ENCODE data around the gene ANXA2R.

Gene ANXA2R

DNA sequence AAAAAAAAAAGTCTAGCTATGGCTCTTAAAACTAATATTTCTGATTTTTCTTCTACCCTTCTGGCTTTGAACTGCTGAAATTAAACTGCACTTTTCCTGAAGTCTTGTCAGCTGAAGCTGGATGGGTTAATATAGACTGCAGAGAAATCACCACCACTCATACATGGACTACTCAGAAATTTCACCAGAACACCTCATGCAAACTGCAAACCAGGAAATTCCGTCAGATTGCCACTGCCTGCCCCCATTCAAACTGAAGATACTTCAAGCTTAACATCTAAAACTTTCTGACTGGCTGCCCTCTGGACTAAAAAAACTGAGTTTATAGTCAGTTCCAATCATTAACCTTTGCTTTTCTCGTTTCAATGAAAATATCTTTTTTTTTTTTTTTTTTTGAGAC, 11.6 kb upstream of the ANXA2R start:
- Histone ChIP-seq H3K9ac (ENCODE audit: low read length) (no peak overlapping the region), H3K36me3 (ENCODE audit: control insufficient read depth, insufficient read depth, low read length) (no peaks in the 10 kb centered on the region), H3K4me1 (ENCODE audit: control insufficient read depth, insufficient read depth, low read length) (no peaks in the 10 kb centered on the region), H3K4me3 (ENCODE audit: low read depth, low read length) (no peak overlapping the region), H3K9me3 (ENCODE audit: control insufficient read depth, insufficient read depth, low read depth, low read length) (no peaks in the 10 kb centered on the region), H3K27me3 (ENCODE audit: control insufficient read depth, insufficient read depth, low read length) (no peaks in the 10 kb centered on the region), H3K27ac (ENCODE audit: low read depth, low read length) (no peak overlapping the region)

DNA sequence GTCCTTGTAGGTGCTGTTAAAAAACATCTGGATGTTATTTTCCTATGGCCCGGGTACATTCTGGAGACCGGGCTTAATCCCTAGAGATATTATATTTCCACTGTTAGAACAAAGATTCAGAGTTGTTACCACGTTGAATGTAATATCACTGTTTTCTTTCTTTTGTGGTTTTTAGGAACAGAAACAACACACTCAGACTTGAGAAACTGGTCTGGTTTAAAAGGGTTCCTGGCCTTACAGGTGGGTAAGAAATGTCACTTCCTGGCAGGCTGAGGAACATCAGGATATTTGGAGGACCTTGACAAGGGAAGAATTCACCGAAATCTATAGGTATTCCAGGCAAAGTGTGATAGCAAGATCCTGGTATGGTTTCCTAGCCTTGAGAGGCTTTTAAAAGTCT, 10.3 kb upstream of the ANXA2R start:
- Histone ChIP-seq H3K9ac (ENCODE audit: low read length) (no peak overlapping the region), H3K4me3 (ENCODE audit: low read depth, low read length) (no peak overlapping the region), H3K27me3 (ENCODE audit: control insufficient read depth, insufficient read depth, low read length) (peaks cover 3% of the 10 kb centered on the region), H3K27ac (ENCODE audit: low read depth, low read length) (no peak overlapping the region), H3K4me1 (ENCODE audit: control insufficient read depth, insufficient read depth, low read length) (peaks cover 4% of the 10 kb centered on the region; the same call in 1 of the 2 replicates), H3K9me3 (ENCODE audit: control insufficient read depth, insufficient read depth, low read depth, low read length) (no peaks in the 10 kb centered on the region), H3K36me3 (ENCODE audit: control insufficient read depth, insufficient read depth, low read length) (no peaks in the 10 kb centered on the region)

DNA sequence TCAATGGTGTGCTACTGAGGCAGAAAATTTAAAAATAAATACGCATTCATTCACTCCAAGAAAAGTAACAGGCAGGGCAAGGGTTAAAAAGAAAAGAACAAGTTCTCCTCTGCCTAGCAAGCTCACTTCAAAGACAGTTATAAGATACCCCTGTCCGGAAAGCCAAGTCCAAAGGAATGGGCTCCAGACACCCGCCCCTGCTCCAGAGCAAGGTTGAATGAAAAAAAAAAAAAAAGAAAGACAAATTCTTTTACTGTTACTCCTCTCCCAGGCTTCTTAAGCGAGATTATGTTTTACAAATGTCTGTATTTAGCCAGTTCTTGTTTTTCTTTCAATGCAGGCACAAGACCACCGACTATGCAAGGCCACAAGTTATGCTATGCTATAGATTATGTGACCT, 9.1 kb upstream of the ANXA2R start:
- Histone ChIP-seq H3K9ac (ENCODE audit: low read length) (no peak overlapping the region), H3K4me1 (ENCODE audit: control insufficient read depth, insufficient read depth, low read length) (peaks cover 14% of the 10 kb centered on the region), H3K27ac (ENCODE audit: low read depth, low read length) (no peak overlapping the region)

DNA sequence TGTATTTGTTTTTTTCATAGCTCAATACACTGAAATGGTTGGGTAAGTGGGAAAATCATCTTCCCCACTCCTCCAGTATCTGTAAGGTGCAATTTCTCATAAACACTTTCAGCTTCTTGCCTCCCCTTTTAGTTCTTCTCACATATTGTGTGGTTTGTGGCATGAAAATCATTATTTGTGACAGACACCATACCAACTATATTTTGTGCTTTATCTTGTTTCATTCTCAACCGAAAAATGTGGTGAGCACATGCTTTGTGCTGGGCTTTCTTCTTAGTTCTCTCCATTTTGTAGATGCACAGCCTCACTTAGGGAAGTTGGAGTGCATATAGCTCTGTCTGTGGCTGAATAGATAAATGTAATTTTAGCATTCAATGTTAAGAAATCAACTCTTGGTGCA, 6.4 kb upstream of the ANXA2R start:
- H3K9me3 ChIP-seq (ENCODE audit: control insufficient read depth, insufficient read depth, low read depth, low read length), result no peaks in the 10 kb centered on the region
- peaks cover 36% of the 10 kb centered on the region for H3K27me3 ChIP-seq (ENCODE audit: control insufficient read depth, insufficient read depth, low read length)
- no peak overlapping the region for H3K27ac ChIP-seq (ENCODE audit: low read depth, low read length)
- H3K36me3 ChIP-seq (ENCODE audit: control insufficient read depth, insufficient read depth, low read length), result no peaks in the 10 kb centered on the region
- no peak overlapping the region for H3K4me3 ChIP-seq (ENCODE audit: low read depth, low read length)
- H3K9ac ChIP-seq (ENCODE audit: low read length), result no peak overlapping the region
- H3K4me1 ChIP-seq (ENCODE audit: control insufficient read depth, insufficient read depth, low read length), result peaks cover 24% of the 10 kb centered on the region

More for the DNA sequence above, 9.1 kb upstream of the ANXA2R start:
- H3K36me3 ChIP-seq (ENCODE audit: control insufficient read depth, insufficient read depth, low read length), result no peaks in the 10 kb centered on the region
- peaks cover 14% of the 10 kb centered on the region for H3K27me3 ChIP-seq (ENCODE audit: control insufficient read depth, insufficient read depth, low read length)
- no peaks in the 10 kb centered on the region for H3K9me3 ChIP-seq (ENCODE audit: control insufficient read depth, insufficient read depth, low read depth, low read length)
- no peak overlapping the region for H3K4me3 ChIP-seq (ENCODE audit: low read depth, low read length)

DNA sequence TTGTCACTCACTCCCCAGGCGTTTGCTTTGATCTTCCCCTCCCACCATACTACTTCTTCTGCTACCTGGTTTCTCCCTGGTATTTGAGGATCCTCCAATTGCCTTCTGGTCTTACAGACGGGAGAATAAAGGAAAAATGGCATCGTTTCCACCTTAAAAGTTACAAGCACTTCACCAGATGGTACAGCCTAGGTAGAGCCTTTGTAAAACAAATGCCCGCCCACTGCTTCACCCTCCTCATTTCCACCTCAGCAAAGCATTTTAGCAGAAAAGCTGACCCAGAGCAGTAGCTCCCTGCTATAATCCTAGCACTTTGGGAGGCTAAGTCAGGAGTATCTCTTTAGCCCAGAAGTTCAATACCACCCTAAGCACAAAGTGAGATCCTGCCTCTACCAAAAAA, 5.1 kb upstream of the ANXA2R start:
- H3K36me3 ChIP-seq (ENCODE audit: control insufficient read depth, insufficient read depth, low read length), result no peaks in the 10 kb centered on the region
- H3K9ac ChIP-seq (ENCODE audit: low read length), result no peak overlapping the region
- peaks cover 48% of the 10 kb centered on the region for H3K27me3 ChIP-seq (ENCODE audit: control insufficient read depth, insufficient read depth, low read length)
- H3K27ac ChIP-seq (ENCODE audit: low read depth, low read length), result no peak overlapping the region
- peak overlapping the region; percentile 28 for H3K4me3 ChIP-seq (ENCODE audit: low read depth, low read length)
- no peaks in the 10 kb centered on the region for H3K9me3 ChIP-seq (ENCODE audit: control insufficient read depth, insufficient read depth, low read depth, low read length)
- H3K4me1 ChIP-seq (ENCODE audit: control insufficient read depth, insufficient read depth, low read length), result peaks cover 24% of the 10 kb centered on the region

- peaks cover 57% of the 10 kb centered on the region for H3K27me3 ChIP-seq (ENCODE audit: control insufficient read depth, insufficient read depth, low read length)
- H3K27ac ChIP-seq (ENCODE audit: low read depth, low read length), result no peak overlapping the region
- no peak overlapping the region for H3K9ac ChIP-seq (ENCODE audit: low read length)
These were observed 4.2 kb upstream of the ANXA2R start for GRCh38 chr5:43044181-43044914.

GRCh38 chr5:43043400-43043756, 3.3 kb upstream of the ANXA2R start:
- Histone ChIP-seq H3K9me3 (ENCODE audit: control insufficient read depth, insufficient read depth, low read depth, low read length) (no peaks in the 10 kb centered on the region), H3K27ac (ENCODE audit: low read depth, low read length) (no peak overlapping the region), H3K36me3 (ENCODE audit: control insufficient read depth, insufficient read depth, low read length) (no peaks in the 10 kb centered on the region), H3K9ac (ENCODE audit: low read length) (no peak overlapping the region), H3K4me3 (ENCODE audit: low read depth, low read length) (peak overlapping the region; percentile 59), H3K4me1 (ENCODE audit: control insufficient read depth, insufficient read depth, low read length) (peaks cover 29% of the 10 kb centered on the region), H3K27me3 (ENCODE audit: control insufficient read depth, insufficient read depth, low read length) (peaks cover 67% of the 10 kb centered on the region)

More at GRCh38 chr5:43044181-43044914, 4.2 kb upstream of the ANXA2R start:
- Histone ChIP-seq H3K9me3 (ENCODE audit: control insufficient read depth, insufficient read depth, low read depth, low read length) (no peaks in the 10 kb centered on the region), H3K4me1 (ENCODE audit: control insufficient read depth, insufficient read depth, low read length) (peaks cover 26% of the 10 kb centered on the region), H3K36me3 (ENCODE audit: control insufficient read depth, insufficient read depth, low read length) (no peaks in the 10 kb centered on the region), H3K4me3 (ENCODE audit: low read depth, low read length) (peak overlapping the region; percentile 28)

- Histone ChIP-seq H3K9ac (ENCODE audit: low read length) (peak overlapping the region; percentile 57), H3K9me3 (ENCODE audit: control insufficient read depth, insufficient read depth, low read depth, low read length) (no peaks in the 10 kb centered on the region), H3K27me3 (ENCODE audit: control insufficient read depth, insufficient read depth, low read length) (peaks cover 72% of the 10 kb centered on the region), H3K4me1 (ENCODE audit: control insufficient read depth, insufficient read depth, low read length) (peaks cover 35% of the 10 kb centered on the region), H3K36me3 (ENCODE audit: control insufficient read depth, insufficient read depth, low read length) (no peaks in the 10 kb centered on the region), H3K4me3 (ENCODE audit: low read depth, low read length) (peak overlapping the region; percentile 59), H3K27ac (ENCODE audit: low read depth, low read length) (no peak overlapping the region)
These were observed 2.7 kb upstream of the ANXA2R start for GRCh38 chr5:43042626-43043399.

DNA sequence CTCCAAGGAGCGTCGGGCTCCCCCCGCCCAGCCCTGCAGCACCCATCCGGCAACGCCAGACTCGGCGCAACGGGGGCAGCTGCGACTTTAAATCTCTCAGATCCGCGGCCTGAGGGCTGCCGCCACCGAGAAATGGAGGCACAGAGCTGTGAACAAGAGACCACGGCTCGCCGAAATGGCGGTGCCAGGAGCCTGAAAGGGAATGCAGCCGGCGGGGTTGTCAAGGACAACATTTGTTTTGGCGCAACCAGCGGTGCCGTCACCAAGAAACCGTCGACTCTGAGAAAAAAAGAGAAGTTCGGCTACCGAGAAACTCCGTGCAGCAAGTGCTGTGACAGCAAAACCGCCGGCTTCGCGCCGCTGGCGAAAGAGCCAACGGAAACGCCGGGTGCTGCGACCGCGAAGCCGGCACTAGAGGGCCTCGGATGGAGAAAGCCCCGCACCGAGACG, 2.1 kb upstream of the ANXA2R start:
- no peaks in the 10 kb centered on the region for H3K9me3 ChIP-seq (ENCODE audit: control insufficient read depth, insufficient read depth, low read depth, low read length)
- peak overlapping the region; percentile 57 for H3K9ac ChIP-seq (ENCODE audit: low read length)
- no peak overlapping the region for H3K27ac ChIP-seq (ENCODE audit: low read depth, low read length)
- peaks cover 79% of the 10 kb centered on the region for H3K27me3 ChIP-seq (ENCODE audit: control insufficient read depth, insufficient read depth, low read length)
- peak overlapping the region; percentile 59 for H3K4me3 ChIP-seq (ENCODE audit: low read depth, low read length)
- H3K4me1 ChIP-seq (ENCODE audit: control insufficient read depth, insufficient read depth, low read length), result peaks cover 39% of the 10 kb centered on the region
- H3K36me3 ChIP-seq (ENCODE audit: control insufficient read depth, insufficient read depth, low read length), result no peaks in the 10 kb centered on the region

GRCh38 chr5:43041669-43042175, 1.6 kb upstream of the ANXA2R start:
- Histone ChIP-seq H3K27ac (ENCODE audit: low read depth, low read length) (no peak overlapping the region), H3K4me3 (ENCODE audit: low read depth, low read length) (peak overlapping the region; percentile 59), H3K4me1 (ENCODE audit: control insufficient read depth, insufficient read depth, low read length) (peaks cover 39% of the 10 kb centered on the region), H3K9ac (ENCODE audit: low read length) (peak overlapping the region; percentile 57), H3K36me3 (ENCODE audit: control insufficient read depth, insufficient read depth, low read length) (no peaks in the 10 kb centered on the region), H3K9me3 (ENCODE audit: control insufficient read depth, insufficient read depth, low read depth, low read length) (no peaks in the 10 kb centered on the region), H3K27me3 (ENCODE audit: control insufficient read depth, insufficient read depth, low read length) (peaks cover 83% of the 10 kb centered on the region)

DNA sequence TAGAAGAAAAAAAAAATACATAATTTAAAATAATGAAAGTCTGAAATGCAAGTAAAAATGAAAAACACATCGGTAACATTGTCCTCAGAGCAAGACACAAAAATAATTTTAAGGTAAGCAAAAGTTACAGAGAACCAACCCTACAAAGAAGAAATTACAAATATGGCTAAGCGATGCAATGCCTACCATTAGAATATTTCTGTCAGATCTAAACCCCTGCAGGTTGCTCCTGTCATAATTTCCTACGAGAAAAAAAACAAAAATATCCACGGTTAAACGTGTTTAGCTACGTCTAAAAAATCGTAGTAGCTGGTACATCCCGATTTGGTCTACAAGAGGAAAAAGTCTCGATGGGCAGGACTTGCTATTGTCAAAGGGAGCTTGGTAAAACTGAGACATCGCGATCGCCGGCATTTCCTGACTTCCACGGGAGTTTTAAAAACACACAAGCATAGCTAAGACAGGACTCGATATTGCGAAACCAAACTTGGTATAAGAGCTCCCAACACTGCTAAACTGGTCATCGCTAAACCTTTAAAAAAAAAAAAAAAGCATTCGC, 1.1 kb upstream of the ANXA2R start:
- H3K9me3 ChIP-seq (ENCODE audit: control insufficient read depth, insufficient read depth, low read depth, low read length), result no peaks in the 10 kb centered on the region
- no peaks in the 10 kb centered on the region for H3K36me3 ChIP-seq (ENCODE audit: control insufficient read depth, insufficient read depth, low read length)
- H3K27ac ChIP-seq (ENCODE audit: low read depth, low read length), result no peak overlapping the region
- peak overlapping the region; percentile 59 for H3K4me3 ChIP-seq (ENCODE audit: low read depth, low read length)
- H3K27me3 ChIP-seq (ENCODE audit: control insufficient read depth, insufficient read depth, low read length), result peaks cover 89% of the 10 kb centered on the region
- no peak overlapping the region for H3K9ac ChIP-seq (ENCODE audit: low read length)
- H3K4me1 ChIP-seq (ENCODE audit: control insufficient read depth, insufficient read depth, low read length), result peaks cover 39% of the 10 kb centered on the region
